ENCODE results near the gene EVC.

- no peak for TF ChIP-seq YY1 (IDR thresholded peaks at IDR 0.05; ENCODE audit: low read depth)
- no peak for TF ChIP-seq NFIC (IDR thresholded peaks at IDR 0.05)
Observed at GRCh38 chr4:5808081-5808741, 97.2 kb downstream of the EVC start.
